Sciatic nerve (tissue), 2 donors: ENCODE data around the gene DNAJC17. TPM values are rescaled to one million over a fixed set of nuclear protein-coding genes. Genes with fewer than 3 reads are reported as not detected.
A peak's percentile ranks its signal among the peaks of the same experiment; 100 is the strongest.

Experiments used
- ATAC-seq: fragments of 200-7000 bp; cut with Tn5 transposase; one replicate; pipeline ENCODE4 v1.9.1; 2020; ENCODE audit warnings: mild to moderate bottlenecking, moderate library complexity
- DNase-seq: peaks from one replicate; pipeline ENCODE4 v3.0.0-alpha.2; 2020; ENCODE audit warnings: low spot score
- intact Hi-C: fragments of 100-400 bp; cut with DNase I; formaldehyde crosslinking; loops from one replicate; pipeline ENCODE4 v1.14.2; 2022
- total RNA-seq: library from RNA; stranded (reverse); fragmentation: NEBNext Ultra II Directional; extraction: Animal tissue kit (Norgen Biotek cat#: 25700); gene quantifications from one replicate; pipeline ENCODE4 v1.2.1, GENCODE V29; 2021
- donor health status: DM: no; HTN: no; CAD: no.
- donor health status: DM: no; HTN: no; CAD: no.

The DNAJC17 gene
- total RNA-seq, 1 donor from 2014 or later = 36.2 TPM

GRCh38 chr15:40751745-40752144 lies 55.5 kb downstream of the DNAJC17 start:
- DNase-seq (no peak), ATAC-seq (no peak)
- intact Hi-C loops = no loop called here

DNA sequence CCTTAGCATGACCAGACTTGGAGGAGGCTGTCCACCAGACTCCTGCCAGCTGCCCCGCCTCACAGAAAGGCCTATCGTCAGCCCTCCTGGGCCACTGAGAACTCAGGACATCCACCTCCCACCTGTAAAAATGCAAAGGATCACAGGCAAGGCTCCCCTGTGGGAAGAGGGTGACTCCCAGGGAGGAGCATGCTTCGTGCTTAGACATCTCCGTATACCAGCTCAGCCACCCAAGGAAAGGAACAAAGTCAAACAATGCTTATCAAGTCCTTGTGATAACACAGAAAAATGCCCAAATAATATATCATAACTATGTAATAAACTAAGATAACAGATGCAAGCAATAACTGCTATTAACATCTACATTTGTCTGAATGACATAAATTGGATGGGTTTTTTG lies 56.4 kb downstream of the DNAJC17 start:
- intact Hi-C loops = no loop called here
- ATAC-seq (no peak), DNase-seq (no peak)

DNA sequence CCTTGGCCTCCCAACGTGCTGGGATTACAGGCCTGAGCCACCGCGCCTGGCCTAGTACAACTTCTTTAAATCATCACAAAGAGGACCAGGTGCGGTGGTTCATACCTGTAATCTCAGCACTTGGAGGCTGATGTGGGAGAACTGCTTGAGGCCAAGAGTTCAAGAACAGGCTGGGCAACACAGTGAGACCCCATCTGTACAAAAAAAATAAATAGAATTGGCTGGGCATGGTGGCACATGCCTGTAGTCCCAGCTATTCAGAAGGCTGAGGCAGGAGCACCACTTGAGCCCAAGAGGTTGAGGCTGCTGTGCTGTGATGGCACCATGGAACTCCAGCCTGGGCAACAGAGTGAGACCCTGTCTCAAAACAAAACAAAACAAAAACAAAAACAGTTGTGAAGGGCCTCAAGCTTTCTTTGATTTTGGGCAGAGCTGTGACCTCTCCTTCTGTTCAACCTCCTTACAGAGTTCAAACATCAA lies 58.1 kb downstream of the DNAJC17 start:
- intact Hi-C loops = no loop called here

GRCh38 chr15:40747685-40748631 lies 59.3 kb downstream of the DNAJC17 start:
- DNase-seq (no peak), ATAC-seq (peak; percentile 31)
- intact Hi-C loops = no loop called here

More for the DNA sequence above, 58.1 kb downstream of the DNAJC17 start:
- ATAC-seq = no peak
- no peak for DNase-seq

DNA sequence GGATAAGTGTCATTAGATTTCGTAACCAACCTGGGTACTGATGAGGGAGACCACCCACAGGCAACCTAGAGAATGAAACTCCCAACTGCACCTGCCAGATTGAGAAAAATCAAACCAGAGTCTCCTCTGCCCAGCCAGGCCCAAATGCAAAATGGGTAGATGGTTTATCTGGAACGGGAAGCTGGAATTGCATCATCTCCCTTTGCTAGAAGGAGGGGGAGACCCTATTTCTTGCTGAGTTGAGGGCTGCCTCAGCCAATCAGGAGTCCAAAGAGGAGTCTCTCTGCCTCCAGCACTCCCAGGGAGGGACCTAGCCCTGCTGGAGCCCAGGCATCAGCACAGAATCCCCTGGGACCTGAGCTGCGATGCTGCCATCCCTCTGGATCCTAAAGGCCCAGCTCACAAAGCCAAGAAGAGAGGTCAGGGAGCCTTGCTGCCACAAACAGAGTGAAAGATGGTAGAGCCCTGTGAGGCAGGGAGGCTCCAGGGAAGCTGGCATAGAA lies 60.3 kb downstream of the DNAJC17 start:
- DNase-seq = no peak
- intact Hi-C loops = no loop called here
- ATAC-seq = peak; percentile 45

- intact Hi-C loops = no loop called here
- no peak for ATAC-seq
- no peak for DNase-seq
These were observed 62.5 kb downstream of the DNAJC17 start for GRCh38 chr15:40744815-40745152.

DNA sequence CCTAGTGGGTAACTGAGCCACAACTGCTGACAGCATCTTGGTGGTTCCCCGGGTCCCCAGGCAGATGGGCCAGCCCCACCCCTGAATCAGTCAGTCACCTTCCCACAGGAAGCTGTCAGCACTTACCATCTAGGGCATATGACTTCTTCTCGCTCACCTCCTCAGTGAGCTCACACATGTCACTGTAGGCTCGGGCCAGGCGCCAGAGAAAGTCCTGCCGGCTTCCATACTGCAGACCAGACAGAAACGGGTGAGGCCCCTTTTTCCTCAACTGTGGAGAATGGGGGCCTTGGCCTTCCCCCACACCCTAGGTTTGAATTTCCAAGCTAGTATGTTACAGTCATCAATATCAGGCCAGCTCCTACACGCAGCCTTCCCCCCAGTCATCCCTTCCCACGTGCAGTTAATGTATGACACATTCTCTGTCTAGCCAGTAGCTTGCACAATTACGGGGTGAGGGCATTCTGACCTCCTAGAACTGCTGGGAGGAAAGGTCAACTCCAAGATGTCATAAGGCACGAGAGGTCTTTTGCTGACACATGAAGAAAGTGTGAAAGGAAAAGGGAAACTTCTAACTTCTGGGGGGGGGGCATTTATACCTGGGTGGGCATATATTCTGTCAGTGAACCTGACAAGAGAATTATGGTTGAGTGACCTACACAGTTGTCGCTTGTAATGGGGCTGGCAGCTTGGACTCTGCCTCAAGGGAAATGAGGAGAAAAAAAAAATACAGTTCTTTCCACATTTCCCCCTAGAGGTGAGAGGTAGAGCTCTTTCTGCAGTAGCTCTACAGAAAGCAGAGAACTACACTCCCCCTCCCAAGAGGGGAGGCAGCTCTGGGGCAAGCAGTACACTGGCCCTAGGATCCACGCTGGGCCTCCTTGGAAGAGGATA lies 63.1 kb downstream of the DNAJC17 start:
- peak; percentile 36 for ATAC-seq
- peak; percentile 36 for DNase-seq
- intact Hi-C loops = no loop called here

DNA sequence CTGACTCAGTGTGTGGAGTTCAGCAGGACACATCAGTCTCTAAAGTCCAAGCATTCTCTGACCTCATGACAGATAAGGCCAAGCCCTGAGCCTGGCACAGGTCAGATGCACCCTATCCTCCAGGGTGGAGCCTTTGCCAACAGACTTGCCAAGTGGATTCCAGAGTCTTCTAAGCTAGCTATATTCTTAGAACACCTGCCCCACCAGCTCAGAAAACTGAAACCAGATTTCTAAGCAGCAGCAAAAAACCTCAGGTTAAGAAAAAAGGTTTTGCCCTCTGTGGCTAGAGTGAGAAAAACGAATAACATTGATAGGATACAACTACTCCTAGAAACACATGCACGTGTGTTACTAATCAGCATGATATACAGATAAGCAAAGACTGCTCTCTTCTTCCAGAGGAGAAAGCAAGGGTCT lies 63.8 kb downstream of the DNAJC17 start:
- DNase-seq = peak; percentile 4
- intact Hi-C loops = no loop called here
- ATAC-seq = no peak

DNA sequence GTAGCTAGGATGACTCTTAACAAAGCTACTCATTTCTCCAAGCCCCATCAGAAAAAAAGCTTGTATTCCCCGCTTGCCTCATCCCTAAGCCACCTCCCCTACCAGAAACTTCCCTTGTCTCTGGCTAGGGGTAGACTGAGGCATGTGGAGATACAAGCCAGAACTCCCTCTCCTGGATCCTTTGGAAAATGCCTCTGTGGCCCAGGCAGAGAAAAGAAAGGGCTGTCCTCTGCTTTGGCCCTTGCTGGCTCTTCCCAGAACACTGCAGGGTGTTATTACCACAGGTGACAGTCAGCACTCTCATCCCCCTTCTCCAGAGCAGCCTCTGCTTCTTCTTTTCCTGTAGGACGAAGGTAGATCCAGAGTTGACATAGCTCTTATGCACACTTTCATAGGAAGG lies 67.4 kb downstream of the DNAJC17 start:
- ATAC-seq = no peak
- DNase-seq = peak; percentile 1
- intact Hi-C loops = no loop called here

GRCh38 chr15:40739047-40739446 lies 68.2 kb downstream of the DNAJC17 start:
- ATAC-seq (no peak), DNase-seq (no peak)
- intact Hi-C loops = no loop called here

DNA sequence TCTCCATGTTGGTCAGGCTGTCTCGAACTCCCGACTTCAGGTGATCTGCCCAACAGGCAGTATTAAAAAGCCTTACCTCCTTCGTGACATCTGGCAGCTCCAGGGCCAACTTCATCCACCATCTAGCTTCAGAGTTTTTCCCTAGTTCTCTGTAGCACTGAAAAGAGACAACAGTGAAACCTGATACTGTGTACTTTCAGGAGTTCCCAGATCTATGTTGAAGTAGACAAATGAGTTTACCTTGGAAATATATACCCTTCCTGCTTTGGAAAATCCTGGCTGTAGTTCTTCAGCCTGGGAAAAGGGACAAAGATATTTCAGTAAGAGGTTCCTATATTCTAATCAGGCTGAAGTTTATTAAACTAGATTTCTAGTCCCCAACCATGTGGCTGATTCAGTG lies 70.2 kb downstream of the DNAJC17 start:
- intact Hi-C loops = no loop called here
- no peak for DNase-seq
- no peak for ATAC-seq

DNA sequence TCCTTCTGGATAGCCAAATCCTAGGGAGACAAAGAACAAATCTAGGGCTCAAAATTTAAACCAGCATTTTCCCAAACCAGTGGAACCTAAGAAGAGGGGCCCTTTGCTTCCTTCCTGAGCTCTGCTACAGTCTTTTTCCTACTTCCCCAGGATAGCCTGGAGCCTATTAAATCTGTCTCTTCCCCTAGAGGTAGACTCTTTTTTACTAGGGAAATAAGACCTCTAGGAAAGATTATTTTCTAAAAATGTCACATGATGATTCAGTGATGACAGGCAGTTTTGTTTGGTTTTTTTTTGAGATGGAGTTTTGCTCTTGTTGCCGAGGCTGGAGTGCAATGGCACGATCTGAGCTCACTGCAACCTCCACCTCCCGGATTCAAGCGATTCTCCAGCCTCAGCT lies 70.7 kb downstream of the DNAJC17 start:
- ATAC-seq (no peak), DNase-seq (no peak)
- intact Hi-C loops = no loop called here

DNA sequence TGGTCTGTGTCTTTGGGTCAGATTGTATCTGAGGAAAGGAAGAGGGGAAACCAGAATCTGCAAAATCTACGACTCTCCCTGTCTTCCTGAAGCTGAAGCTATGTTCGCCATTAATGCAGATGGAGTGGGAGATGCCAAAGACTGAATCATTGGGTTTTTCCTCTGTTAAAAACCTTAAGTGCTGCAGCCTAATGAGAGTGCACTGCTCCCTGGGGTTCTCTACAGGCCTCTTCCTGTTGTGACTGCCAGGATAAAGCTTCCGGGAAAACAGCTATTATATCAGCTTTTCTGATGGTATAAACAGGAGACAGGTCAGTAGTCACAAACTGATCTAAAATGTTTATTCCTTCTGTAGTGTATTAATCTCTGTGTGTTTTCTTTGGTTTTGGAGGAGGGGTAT lies 76.2 kb downstream of the DNAJC17 start:
- intact Hi-C loops = no loop called here
- DNase-seq (no peak), ATAC-seq (no peak)

- intact Hi-C loops = no loop called here
- no peak for DNase-seq
- no peak for ATAC-seq
These were observed 83.4 kb downstream of the DNAJC17 start for GRCh38 chr15:40723919-40724318.

- ATAC-seq (no peak), DNase-seq (no peak)
- intact Hi-C loops = no loop called here
These were observed 84.3 kb downstream of the DNAJC17 start for GRCh38 chr15:40722934-40723333.

GRCh38 chr15:40722354-40722753 lies 84.9 kb downstream of the DNAJC17 start:
- intact Hi-C loops = no loop called here
- DNase-seq (no peak), ATAC-seq (no peak)

DNA sequence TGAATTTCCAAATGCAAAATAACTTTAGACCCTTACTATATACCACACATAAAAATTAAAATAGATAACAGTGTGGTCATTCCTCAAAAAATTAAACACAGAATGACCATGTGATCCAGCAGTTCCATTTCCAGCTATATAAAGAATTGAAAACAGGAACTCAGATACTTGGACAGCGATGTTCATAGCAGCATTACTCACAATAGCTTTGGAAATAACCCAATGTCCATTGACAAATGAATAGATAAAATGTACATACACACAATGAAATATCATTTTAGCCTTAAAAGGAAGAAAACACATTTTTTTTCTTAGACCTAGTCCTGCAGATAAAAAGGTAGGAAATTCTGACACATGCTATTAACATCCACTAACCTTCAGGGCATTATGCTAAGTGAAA lies 85.6 kb downstream of the DNAJC17 start:
- DNase-seq (no peak), ATAC-seq (no peak)
- intact Hi-C loops = no loop called here

DNA sequence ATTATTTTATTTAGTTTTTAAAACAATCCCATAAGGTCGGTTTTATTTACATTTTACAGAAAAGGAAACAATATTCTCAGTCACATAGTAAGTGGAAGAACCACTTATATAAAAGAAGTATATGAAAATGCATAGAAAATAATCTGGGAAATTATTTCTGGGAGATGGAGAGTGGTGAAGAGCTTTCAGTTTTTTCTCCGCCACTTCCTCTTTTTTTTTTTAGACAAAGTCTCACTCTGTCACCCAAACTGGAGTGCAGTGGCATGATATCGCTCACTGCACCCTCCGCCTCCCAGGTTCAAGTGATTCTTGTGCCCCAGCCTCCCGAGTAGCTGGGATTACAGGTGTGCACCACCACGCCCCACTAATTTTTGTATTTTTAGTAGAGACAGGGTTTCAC lies 91.1 kb downstream of the DNAJC17 start:
- no peak for ATAC-seq
- intact Hi-C loops = no loop called here
- DNase-seq = no peak
